D341Med (cell line): ENCODE measurements around the gene ISM1.

Source experiments
- DNase-seq: peaks from one replicate; pipeline ENCODE4 v3.0.0; 2012; ENCODE audit warnings: low spot score

ISM1 gene

GRCh38 chr20:13283869-13284829, 63.1 kb downstream of the ISM1 start:
- no peak for DNase-seq

DNA sequence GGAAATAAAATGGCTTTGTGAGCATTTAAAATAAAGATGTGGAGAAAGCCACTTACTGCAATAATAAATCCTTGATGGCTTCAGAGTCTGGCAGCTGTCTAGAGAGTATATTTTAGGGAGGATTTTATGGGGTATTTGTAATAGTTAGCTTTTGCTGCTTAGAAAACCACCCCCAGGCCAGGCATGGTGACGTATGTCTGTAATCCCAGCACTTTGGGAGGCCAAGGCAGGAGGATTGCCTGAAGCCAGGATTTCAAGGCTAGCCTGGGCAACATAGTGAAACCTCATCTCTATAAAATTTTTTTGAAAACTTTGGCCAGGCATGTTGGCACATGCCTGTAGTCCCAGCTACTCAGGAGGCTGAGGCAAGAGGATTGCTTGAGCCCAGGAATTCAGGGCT, 63.8 kb downstream of the ISM1 start:
- DNase-seq, result no peak

DNA sequence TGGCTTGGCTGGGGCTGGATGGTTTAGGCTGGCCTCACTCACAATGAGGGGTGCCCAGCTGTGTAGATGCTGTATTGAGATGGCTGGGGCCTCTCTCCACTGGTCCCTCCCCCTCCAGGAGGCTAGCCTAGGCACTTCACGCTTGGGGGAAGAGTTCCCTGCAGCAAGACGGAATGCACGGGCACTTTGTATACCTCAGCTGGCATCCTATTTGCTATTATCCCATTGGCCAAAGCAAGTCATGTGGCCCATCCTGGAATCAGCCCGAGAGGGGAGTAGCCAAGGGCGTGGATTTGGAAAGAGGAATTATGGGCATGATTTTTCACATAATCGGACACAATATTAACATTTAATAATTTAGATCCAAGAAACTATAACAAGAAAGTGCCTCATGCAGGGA, 64.3 kb downstream of the ISM1 start:
- no peak for DNase-seq

DNA sequence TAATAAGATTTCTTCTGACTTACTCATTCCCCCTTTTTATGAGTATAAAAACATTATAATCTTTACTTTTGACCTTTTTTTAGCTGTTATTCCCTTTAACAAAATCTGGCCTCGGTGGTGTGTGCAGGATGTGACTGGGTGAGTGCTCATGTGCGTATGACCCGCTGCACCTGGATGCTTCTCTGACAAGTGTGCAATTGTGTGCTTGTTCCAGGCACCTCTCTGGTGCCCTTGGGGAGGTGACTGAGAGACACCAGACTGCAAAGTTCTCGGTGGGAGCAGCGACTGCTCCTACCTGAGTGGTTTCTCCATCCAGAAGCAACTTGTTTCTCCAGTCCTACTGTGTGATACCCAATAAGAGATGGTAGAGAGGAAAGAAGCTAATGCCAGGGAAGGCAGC, 65.0 kb downstream of the ISM1 start:
- DNase-seq, result no peak

DNA sequence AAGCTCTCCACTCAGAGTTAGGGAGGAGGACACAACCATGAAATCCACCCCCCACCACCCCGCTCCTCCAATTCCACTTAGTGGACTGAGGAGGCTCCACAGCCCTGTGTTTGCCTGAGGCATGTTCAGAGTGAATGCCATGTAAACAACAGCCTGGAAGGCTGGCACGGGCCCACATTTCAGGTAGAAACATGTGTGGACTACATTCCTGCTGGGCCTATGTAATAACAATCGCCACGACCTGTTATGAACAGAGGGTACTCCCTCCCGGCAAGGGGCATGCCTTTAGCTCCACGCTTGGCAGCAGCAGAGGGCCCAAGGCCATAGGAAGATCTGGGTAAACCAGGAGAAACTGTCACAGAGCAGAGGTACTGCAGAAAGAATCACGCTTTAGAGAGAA, 65.5 kb downstream of the ISM1 start:
- no peak for DNase-seq

- DNase-seq, result no peak
Measured at GRCh38 chr20:13288357-13288756, 67.3 kb downstream of the ISM1 start.

DNA sequence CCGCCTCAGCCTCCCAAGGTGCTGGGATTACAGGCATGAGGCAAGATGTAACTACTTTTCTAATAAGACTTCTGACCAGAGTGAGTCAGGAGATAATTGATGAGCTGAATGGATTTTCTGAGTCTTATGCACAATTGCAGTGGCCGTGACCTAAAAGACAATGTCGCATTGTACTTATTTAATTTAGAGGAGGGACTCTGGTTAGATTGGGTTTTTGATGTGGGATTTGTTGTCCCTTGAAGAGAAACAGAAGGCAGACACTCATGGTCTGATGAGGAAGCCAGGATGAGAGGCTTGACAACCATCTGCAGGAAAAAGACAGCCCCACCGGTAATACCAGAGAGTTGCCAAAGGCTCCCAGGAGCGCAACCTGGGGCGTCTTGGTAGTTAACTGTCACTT, 68.0 kb downstream of the ISM1 start:
- no peak for DNase-seq

- DNase-seq, result no peak
Measured at GRCh38 chr20:13290724-13291123, 69.7 kb downstream of the ISM1 start.

DNA sequence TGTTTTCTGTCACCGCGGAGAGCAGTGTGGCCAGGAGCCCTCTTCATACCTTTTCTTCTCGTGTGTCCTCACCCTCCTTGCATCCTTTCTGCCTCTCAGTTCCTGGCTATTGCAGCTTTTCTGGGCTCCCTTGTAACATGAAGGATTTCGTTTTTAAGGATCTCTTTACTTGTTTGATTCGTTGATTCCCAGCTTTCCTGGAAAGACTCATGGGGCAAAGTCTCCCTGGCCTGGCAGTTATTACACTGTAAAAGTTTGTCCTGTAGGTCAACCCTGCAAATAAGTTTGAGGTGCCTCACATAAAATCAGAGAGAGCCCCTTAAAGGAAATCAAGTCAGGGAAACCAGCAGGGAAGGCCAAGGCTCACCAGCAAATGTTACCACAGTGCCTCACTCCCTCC, 70.1 kb downstream of the ISM1 start:
- DNase-seq, result no peak

- DNase-seq, result no peak
Measured at GRCh38 chr20:13292201-13292885, 71.3 kb downstream of the ISM1 start.

GRCh38 chr20:13294522-13294921, 73.4 kb downstream of the ISM1 start:
- DNase-seq, result no peak

GRCh38 chr20:13295637-13296036, 74.6 kb downstream of the ISM1 start:
- no peak for DNase-seq

DNA sequence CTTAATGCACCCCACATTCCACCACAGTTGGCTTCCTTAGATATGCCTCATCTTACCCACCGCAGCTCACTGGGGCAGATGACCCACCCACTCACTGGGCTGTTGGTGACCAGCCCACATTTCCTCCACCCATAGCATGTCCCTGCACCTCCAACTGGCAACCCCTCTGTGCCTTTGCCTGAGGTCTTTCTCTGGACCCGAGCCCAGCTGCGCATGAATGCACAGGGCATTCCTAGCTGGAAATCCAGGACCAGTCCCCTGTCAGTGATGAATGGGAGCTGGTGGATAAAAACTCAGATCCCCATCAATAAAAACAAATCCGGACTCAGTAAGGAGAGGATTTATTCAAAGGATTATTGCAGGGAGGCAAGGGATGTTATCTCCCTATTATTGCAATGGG, 75.0 kb downstream of the ISM1 start:
- no peak for DNase-seq

DNA sequence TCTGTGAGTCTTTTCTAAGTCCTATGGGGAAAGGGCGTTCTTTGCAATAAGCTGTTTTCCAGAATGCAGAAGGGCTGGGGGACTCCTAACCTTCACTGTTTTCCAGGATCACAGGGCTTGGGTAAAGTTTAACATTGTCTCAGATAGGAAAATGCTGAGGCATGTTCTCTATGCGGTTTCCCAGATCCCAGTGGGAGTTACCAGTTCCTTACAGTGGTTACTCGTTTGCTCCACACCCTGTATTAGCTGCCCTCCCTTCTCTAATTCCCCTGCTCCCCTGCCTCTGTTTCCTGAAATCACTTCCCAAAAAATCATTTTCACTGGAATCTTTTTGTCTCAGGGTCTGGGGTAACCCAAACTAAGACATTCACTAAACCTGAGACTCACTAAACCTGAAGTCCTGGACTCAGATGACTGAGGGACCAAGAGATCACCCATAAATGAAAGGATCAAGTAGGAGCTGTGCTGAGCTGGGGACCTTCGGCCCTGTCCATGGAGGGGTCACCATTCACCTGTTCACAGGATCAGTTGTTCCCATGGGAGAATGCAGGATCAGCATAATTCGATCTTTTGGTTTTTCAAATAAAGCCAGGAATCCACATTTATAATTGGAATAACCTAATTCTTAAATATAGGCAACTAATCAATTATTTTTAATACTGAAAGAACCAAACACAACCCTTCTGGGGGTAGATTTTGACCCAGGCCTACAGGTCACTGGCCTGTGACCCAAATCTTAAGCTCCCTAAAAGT, 76.2 kb downstream of the ISM1 start:
- no peak for DNase-seq

DNA sequence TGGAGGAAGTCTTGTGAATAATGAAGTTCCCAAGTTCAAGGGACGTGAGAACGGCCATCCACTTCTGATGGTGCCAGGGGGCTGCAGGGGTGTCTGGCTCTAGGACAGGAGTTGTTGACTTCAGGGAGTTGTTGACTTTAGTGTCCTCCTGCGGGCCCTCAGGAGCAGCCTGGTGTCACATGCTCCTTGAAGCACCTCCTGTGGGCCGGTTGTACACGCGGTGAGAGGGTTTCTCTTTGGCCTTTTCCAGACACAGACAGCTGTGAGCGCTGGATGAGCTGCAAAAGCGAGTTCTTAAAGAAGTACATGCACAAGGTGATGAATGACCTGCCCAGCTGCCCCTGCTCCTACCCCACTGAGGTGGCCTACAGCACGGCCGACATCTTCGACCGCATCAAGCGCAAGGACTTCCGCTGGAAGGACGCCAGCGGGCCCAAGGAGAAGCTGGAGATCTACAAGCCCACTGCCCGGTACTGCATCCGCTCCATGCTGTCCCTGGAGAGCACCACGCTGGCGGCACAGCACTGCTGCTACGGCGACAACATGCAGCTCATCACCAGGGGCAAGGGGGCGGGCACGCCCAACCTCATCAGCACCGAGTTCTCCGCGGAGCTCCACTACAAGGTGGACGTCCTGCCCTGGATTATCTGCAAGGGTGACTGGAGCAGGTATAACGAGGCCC, 77.8 kb downstream of the ISM1 start:
- DNase-seq, result no peak

DNA sequence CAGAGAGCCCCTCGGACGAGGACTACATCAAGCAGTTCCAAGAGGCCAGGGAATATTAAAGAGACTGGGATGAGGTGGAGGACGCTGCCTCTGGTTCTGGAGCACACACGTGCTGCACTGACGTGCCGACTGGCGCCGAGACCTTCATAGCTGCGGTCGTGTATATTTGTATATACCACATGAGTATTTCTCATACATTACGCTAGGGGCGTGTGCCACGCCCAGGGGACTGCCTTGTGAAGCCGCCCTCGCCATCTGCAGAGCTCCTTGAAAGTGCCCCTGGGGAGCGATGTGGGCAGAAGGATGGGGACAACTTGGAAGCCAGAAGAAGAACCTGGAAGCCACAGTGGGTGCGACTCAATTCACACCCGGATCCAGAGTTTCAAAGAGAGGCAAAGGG, 78.3 kb downstream of the ISM1 start:
- no peak for DNase-seq

- no peak for DNase-seq
Measured at GRCh38 chr20:13301596-13301995, 80.5 kb downstream of the ISM1 start.

- DNase-seq, result peak; percentile 75
Measured at GRCh38 chr20:13302647-13303450, 81.8 kb downstream of the ISM1 start.

DNA sequence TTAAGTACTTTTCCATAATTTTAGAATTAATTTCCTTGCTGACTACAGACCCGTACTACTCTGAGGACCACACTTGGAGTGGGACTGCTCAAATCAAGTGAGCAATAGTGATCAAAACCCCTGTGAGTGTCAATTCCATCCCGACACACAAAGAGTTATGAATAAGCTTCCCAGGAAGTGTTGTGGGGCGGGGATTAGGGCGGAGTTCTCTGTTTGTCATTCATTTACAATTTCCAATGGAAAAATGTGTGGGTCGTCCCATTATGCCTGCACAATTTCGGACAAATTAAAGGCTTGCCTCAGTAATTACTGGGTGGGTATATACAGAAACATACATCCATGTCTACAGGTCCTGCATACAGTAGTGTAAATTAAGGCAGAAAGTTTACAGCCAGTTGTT, 84.2 kb downstream of the ISM1 start:
- DNase-seq, result no peak

DNA sequence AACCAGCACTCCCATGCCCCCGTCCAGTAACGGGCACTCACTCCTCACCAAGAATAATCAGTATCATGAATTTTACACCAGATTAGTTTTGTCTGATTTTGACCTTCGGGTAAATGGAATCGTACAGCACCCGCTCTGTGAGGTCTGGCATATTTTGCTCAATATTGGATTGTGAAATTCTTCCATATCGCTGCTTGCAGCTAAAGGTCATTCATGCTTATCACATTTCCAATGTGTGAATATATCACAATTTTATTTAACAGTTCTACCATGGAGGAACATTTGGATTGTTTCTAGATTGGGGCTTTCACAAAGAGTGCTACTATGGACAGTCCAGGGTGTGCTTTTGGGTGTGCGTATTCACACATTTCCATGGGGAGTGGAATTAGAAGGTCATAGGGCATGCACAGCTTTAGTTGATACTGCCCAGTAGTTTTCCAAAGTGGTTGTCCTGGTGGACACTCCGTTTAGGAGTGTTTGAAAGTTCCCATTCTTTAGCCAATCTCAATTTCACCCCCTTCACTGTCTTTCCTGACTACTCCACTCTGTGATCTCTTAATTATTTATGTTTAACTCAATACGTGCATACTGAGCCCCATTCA, 86.6 kb downstream of the ISM1 start:
- DNase-seq, result no peak

GRCh38 chr20:13312300-13312699, 91.2 kb downstream of the ISM1 start:
- DNase-seq, result no peak
